MCF 10A (cell line): Measurements from ENCODE around the gene ESPNL. TPM values are rescaled to one million over a fixed set of nuclear protein-coding genes. Genes with fewer than 3 reads are reported as not detected.

Source experiments
- BruUV-seq: library from RNA; stranded (reverse); fragments of 400-500 nt; replicated peaks from 2 replicates; lab custom pipeline; 2021; lab: Mats Ljungman, UMichigan
- CTCF ChIA-PET: fragments of 300-600 bp; sonication (Branson Sonifier 250); formaldehyde crosslinking; extraction: SDS; loops from one replicate; lab custom pipeline; 2021; ENCODE audit warnings: antibody characterized with exemption, inconsistent platforms; lab: Yijun Ruan, JAX
- POLR2A ChIA-PET: fragments of 300-600, 350-650 bp; sonication (Branson Sonifier 250); formaldehyde crosslinking; extraction: SDS; loops from one replicate; lab custom pipeline; 2020; ENCODE audit warnings: antibody characterized with exemption, inconsistent platforms; lab: Yijun Ruan, JAX
- DNase-seq: peaks from one replicate; pipeline ENCODE4 v3.0.0-alpha.2; 2018; ENCODE audit not compliant: unreplicated experiment
- H3K27ac Mint-ChIP-seq: one replicate; pipeline ENCODE4 v1.8.0; 2022; ENCODE audit warnings: mild to moderate bottlenecking, low read depth, mixed read lengths; ENCODE audit not compliant: unreplicated experiment
- H3K27me3 Mint-ChIP-seq: one replicate; pipeline ENCODE4 v1.8.0; 2022; ENCODE audit warnings: mixed read lengths; ENCODE audit not compliant: insufficient read depth, unreplicated experiment
- H3K36me3 Mint-ChIP-seq: one replicate; pipeline ENCODE4 v1.8.0; 2022; ENCODE audit warnings: mild to moderate bottlenecking, moderate library complexity, mixed read lengths; ENCODE audit not compliant: insufficient read depth, unreplicated experiment
- H3K4me1 Mint-ChIP-seq: one replicate; pipeline ENCODE4 v1.8.0; 2022; ENCODE audit warnings: mixed read lengths; ENCODE audit not compliant: insufficient read depth, unreplicated experiment
- H3K4me3 Mint-ChIP-seq: one replicate; pipeline ENCODE4 v1.8.0; 2022; ENCODE audit warnings: mild to moderate bottlenecking, moderate library complexity, mixed read lengths; ENCODE audit not compliant: unreplicated experiment
- H3K9me3 Mint-ChIP-seq: one replicate; pipeline ENCODE4 v1.8.0; 2022; ENCODE audit warnings: mixed read lengths; ENCODE audit not compliant: unreplicated experiment
- CTCF ChIP-seq: fragments of 200-600 bp; IDR thresholded peaks from one replicate; pipeline ENCODE4 v1.8.0; 2022; ENCODE audit warnings: antibody characterized with exemption, mild to moderate bottlenecking; ENCODE audit not compliant: unreplicated experiment
- intact Hi-C: fragments of 100-400 bp; cut with micrococcal nuclease; formaldehyde crosslinking; loops from 2 replicates; pipeline ENCODE4 v1.14.1; 2022
- total RNA-seq: library from RNA; stranded (reverse); gene quantifications from 2 replicates; pipeline ENCODE4 v1.2.3, GENCODE V29; 2022

ESPNL gene
- total RNA-seq, 1 experiment from 2014 or later, result not detected

- intact Hi-C loops, result no loop called here
- Mint-ChIP-seq H3K27ac (peak overlapping the region; percentile 51), H3K4me3 (no peak overlapping the region), H3K9me3 (no peaks in the 10 kb centered on the region), H3K36me3 (peaks cover 81% of the 10 kb centered on the region), H3K4me1 (peaks cover 25% of the 10 kb centered on the region), H3K27me3 (no peaks in the 10 kb centered on the region)
- DNase-seq, result no peak
- TF ChIP-seq CTCF, result no peak
- ChIA-PET POLR2A (no interaction called here), CTCF (interaction anchor here (0.6 kb wide), 1 partner anchor 68 kb away, joined by 4 read pairs; no protein-coding TSS in a partner anchor)
- BruUV-seq, result no TSS peak
Observed at GRCh38 chr2:238171575-238172187, 71.5 kb downstream of the ESPNL start.

- no TSS peak for BruUV-seq
- ChIA-PET CTCF (no interaction called here), POLR2A (no interaction called here)
- Mint-ChIP-seq H3K9me3 (no peaks in the 10 kb centered on the region), H3K4me3 (no peak overlapping the region), H3K27me3 (no peaks in the 10 kb centered on the region), H3K36me3 (peaks cover 86% of the 10 kb centered on the region), H3K27ac (peak overlapping the region; percentile 51), H3K4me1 (peaks cover 25% of the 10 kb centered on the region)
- intact Hi-C loops, result no loop called here
- TF ChIP-seq CTCF, result no peak
- no peak for DNase-seq
Observed at GRCh38 chr2:238172439-238172838, 72.3 kb downstream of the ESPNL start.

GRCh38 chr2:238173692-238174091 lies 73.6 kb downstream of the ESPNL start:
- no TSS peak for BruUV-seq
- POLR2A ChIA-PET, result interaction anchor here (0.9 kb wide), 1 partner anchor 113 kb away, joined by 3 read pairs; no protein-coding TSS in a partner anchor
- intact Hi-C loops, result no loop called here
- DNase-seq, result no peak
- Mint-ChIP-seq H3K9me3 (no peaks in the 10 kb centered on the region), H3K36me3 (peaks cover 86% of the 10 kb centered on the region), H3K27me3 (no peaks in the 10 kb centered on the region), H3K4me1 (peaks cover 24% of the 10 kb centered on the region), H3K27ac (peak overlapping the region; percentile 19), H3K4me3 (no peak overlapping the region)
- CTCF ChIA-PET, result no interaction called here
- no peak for TF ChIP-seq CTCF

- ChIA-PET CTCF (no interaction called here), POLR2A (interaction anchor here (2.8 kb wide), 1 partner anchor 28 kb away, joined by 18 read pairs; the partner anchor contains the start of gene ILKAP)
- Mint-ChIP-seq H3K4me1 (peaks cover 19% of the 10 kb centered on the region), H3K27me3 (no peaks in the 10 kb centered on the region), H3K9me3 (no peaks in the 10 kb centered on the region), H3K27ac (no peak overlapping the region), H3K36me3 (peaks cover 91% of the 10 kb centered on the region), H3K4me3 (no peak overlapping the region)
- DNase-seq, result no peak
- no peak for TF ChIP-seq CTCF
- no TSS peak for BruUV-seq
- intact Hi-C loops, result no loop called here
Observed at GRCh38 chr2:238174291-238174690, 74.2 kb downstream of the ESPNL start.
